Ishikawa (cell line): ENCODE measurements around the gene RORC.

Experiments
- CREB1 ChIP-seq: IDR thresholded peaks from 2 replicates; pipeline ENCODE4 v1.6.1; 2012; ENCODE audit warnings: low read depth
- TAF1 ChIP-seq: IDR thresholded peaks from 2 replicates; pipeline ENCODE4 v1.6.1; 2012; ENCODE audit warnings: low read depth, mild to moderate bottlenecking

- no peak for TF ChIP-seq CREB1
- TF ChIP-seq TAF1 = no peak
Observed at GRCh38 chr1:151802372-151802771, 29.2 kb downstream of the RORC start.
